ENCODE measurements around the gene CLSTN2.

DNA sequence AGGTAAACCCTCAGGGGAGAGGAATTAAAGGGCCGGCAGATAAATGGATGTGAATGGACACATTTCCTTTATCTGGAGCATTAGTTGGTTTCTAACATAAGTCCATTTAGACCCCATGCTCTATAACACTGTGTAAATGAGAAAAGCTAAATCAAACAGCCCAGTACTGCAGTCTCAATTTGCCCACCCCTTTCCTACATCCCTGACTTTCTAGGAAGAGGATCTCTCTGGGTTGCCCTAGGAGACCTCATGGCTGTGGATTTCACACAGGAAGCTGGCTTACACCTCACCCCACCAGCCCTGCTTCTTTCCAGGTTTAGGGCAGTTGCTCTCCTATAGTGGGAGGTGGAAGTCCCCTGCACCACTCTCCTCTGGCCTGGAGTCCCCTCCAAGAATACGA, 126.2 kb downstream of the CLSTN2 start:
- TF ChIP-seq, protein P1, sequence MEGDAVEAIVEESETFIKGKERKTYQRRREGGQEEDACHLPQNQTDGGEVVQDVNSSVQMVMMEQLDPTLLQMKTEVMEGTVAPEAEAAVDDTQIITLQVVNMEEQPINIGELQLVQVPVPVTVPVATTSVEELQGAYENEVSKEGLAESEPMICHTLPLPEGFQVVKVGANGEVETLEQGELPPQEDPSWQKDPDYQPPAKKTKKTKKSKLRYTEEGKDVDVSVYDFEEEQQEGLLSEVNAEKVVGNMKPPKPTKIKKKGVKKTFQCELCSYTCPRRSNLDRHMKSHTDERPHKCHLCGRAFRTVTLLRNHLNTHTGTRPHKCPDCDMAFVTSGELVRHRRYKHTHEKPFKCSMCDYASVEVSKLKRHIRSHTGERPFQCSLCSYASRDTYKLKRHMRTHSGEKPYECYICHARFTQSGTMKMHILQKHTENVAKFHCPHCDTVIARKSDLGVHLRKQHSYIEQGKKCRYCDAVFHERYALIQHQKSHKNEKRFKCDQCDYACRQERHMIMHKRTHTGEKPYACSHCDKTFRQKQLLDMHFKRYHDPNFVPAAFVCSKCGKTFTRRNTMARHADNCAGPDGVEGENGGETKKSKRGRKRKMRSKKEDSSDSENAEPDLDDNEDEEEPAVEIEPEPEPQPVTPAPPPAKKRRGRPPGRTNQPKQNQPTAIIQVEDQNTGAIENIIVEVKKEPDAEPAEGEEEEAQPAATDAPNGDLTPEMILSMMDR (conservative IDR thresholded peaks at IDR 0.05 in 1 of 2, IDR thresholded peaks at IDR 0.05 in 1 of 2; ENCODE audit: extremely low read depth in 1 of 2, insufficient read depth in 1 of 2, low read depth in 1 of 2, low read length in 2 of 2): no peak
- TF ChIP-seq EZH2 (IDR thresholded peaks at IDR 0.05; ENCODE audit: borderline replicate concordance, low read length): no peak
